GM12878 (cell line): ENCODE measurements around the gene POLK.
"Not testable (repeated sequence)": the region's sequence is repeated elsewhere in the genome, so short reads cannot be mapped to it uniquely, and the experiment has no call there.

Source experiments
- POLR2A ChIP-seq: IDR thresholded peaks from 2 replicates; pipeline ENCODE4 v1.6.1; 2011; ENCODE audit warnings: low read depth, mild to moderate bottlenecking, low read length
- SMC3 ChIP-seq: IDR thresholded peaks from 2 replicates; pipeline ENCODE4 v1.6.1; 2011; ENCODE audit warnings: low read length, improper control_type of control experiment, borderline replicate concordance
- SRF ChIP-seq, 2 experiments: IDR thresholded peaks; 2 replicates each; pipeline ENCODE4 v1.6.1; 2011; ENCODE audit warnings: low read depth in 2 of 2, low read length in 2 of 2, mild to moderate bottlenecking in 1 of 2, moderate library complexity in 1 of 2

GRCh38 chr5:75533716-75534115 is 22.0 kb downstream of the POLK start:
- TF ChIP-seq POLR2A; SRF (IDR thresholded peaks at IDR 0.05; ENCODE audit: low read depth in 2 of 2, low read length in 2 of 2); SMC3: not testable (repeated sequence)
